Fibroblast of villous mesenchyme (primary cell): ENCODE results near the gene EEF1E1. TPM values are rescaled to one million over a fixed set of nuclear protein-coding genes. Genes with fewer than 3 reads are reported as not detected.

Source experiments
- DNase-seq: peaks from one replicate; pipeline ENCODE4 v3.0.0-alpha.2; 2010; ENCODE audit warnings: low read depth
- H3K4me3 ChIP-seq: 2 replicates; pipeline ENCODE4 v1.5.1; 2011; ENCODE audit warnings: low read depth, mild to moderate bottlenecking, low read length
- total RNA-seq: library from RNA; depleted of rRNA; stranded (reverse); fragments of >200 nt; gene quantifications from 2 replicates; pipeline ENCODE4 v1.2.3, GENCODE V29; 2012
- TF ChIP-seq, protein P1 (sequence below): IDR thresholded peaks from 2 replicates; pipeline ENCODE4 v1.5.1; 2012; ENCODE audit warnings: low read depth, mild to moderate bottlenecking, low read length; ENCODE audit not compliant: insufficient read depth

EEF1E1 gene
- total RNA-seq, 1 donor, result 35.8 TPM

DNA sequence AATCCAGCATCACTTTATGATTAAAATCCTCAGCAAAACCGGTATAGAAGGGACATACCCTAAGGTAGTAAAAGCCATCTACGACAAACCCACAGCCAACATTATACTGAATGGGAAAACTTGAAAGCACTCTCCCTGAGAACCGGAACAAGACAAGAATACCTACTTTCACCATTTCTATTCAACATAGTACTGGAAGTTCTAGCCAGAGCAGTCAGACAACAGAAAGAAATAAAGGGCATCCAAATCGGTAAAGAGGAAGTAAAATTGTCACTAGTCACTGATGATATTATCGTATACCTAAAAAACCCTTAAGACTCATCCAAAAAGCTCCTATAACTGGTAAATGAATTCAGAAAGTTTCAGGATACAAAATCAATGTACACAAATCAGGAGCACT, 71.4 kb downstream of the EEF1E1 start:
- TF ChIP-seq, protein P1, sequence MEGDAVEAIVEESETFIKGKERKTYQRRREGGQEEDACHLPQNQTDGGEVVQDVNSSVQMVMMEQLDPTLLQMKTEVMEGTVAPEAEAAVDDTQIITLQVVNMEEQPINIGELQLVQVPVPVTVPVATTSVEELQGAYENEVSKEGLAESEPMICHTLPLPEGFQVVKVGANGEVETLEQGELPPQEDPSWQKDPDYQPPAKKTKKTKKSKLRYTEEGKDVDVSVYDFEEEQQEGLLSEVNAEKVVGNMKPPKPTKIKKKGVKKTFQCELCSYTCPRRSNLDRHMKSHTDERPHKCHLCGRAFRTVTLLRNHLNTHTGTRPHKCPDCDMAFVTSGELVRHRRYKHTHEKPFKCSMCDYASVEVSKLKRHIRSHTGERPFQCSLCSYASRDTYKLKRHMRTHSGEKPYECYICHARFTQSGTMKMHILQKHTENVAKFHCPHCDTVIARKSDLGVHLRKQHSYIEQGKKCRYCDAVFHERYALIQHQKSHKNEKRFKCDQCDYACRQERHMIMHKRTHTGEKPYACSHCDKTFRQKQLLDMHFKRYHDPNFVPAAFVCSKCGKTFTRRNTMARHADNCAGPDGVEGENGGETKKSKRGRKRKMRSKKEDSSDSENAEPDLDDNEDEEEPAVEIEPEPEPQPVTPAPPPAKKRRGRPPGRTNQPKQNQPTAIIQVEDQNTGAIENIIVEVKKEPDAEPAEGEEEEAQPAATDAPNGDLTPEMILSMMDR, result no peak
- no peak for DNase-seq
- no peak overlapping the region for H3K4me3 ChIP-seq

Other genes with a start within 250 kb of the EEF1E1 start
- gene TXNDC5, start 191.8 kb downstream of the EEF1E1 start, total RNA-seq, result 299 and 365 TPM in 2 replicates
- gene BLOC1S5, start 38.2 kb downstream of the EEF1E1 start, total RNA-seq, result 7.1 and 11.2 TPM in 2 replicates